GM21381 (cell line): ENCODE results near the gene HSD11B1L.

Experiments
- ATAC-seq: cut with Tn5 transposase; IDR thresholded peaks from one replicate; pipeline ENCODE4 v1.9.1; 2021; ENCODE audit warnings: mild to moderate bottlenecking, moderate library complexity; ENCODE audit not compliant: unreplicated experiment

Gene HSD11B1L

GRCh38 chr19:5666921-5667610 is 13.8 kb upstream of the HSD11B1L start:
- no peak for ATAC-seq

GRCh38 chr19:5667751-5668271 is 13.0 kb upstream of the HSD11B1L start:
- no peak for ATAC-seq

GRCh38 chr19:5669212-5669611 is 11.6 kb upstream of the HSD11B1L start:
- no peak for ATAC-seq

GRCh38 chr19:5671600-5671999 is 9.2 kb upstream of the HSD11B1L start:
- no peak for ATAC-seq

GRCh38 chr19:5672708-5673459 is 7.9 kb upstream of the HSD11B1L start:
- ATAC-seq, result no peak

- ATAC-seq, result no peak
Measured at GRCh38 chr19:5673752-5674151, 7.1 kb upstream of the HSD11B1L start.

- no peak for ATAC-seq
Measured at GRCh38 chr19:5674714-5675113, 6.1 kb upstream of the HSD11B1L start.

- ATAC-seq, result no peak
Measured at GRCh38 chr19:5676105-5676771, 4.6 kb upstream of the HSD11B1L start.

- no peak for ATAC-seq
Measured at GRCh38 chr19:5676772-5677105, 4.1 kb upstream of the HSD11B1L start.

- no peak for ATAC-seq
Measured at GRCh38 chr19:5677136-5677535, 3.7 kb upstream of the HSD11B1L start.

GRCh38 chr19:5677580-5677979 is 3.2 kb upstream of the HSD11B1L start:
- no peak for ATAC-seq

- no peak for ATAC-seq
Measured at GRCh38 chr19:5678071-5678718, 2.6 kb upstream of the HSD11B1L start.

GRCh38 chr19:5679289-5680083 is 1.3 kb upstream of the HSD11B1L start:
- no peak for ATAC-seq

- ATAC-seq, result no peak
Measured at GRCh38 chr19:5680084-5680436, 767 bp upstream of the HSD11B1L start.

- no peak for ATAC-seq
Measured at GRCh38 chr19:5681391-5682106, 722 bp downstream of the HSD11B1L start.

- no peak for ATAC-seq
Measured at GRCh38 chr19:5682107-5682482, 1.3 kb downstream of the HSD11B1L start.

- no peak for ATAC-seq
Measured at GRCh38 chr19:5683177-5683886, 2.5 kb downstream of the HSD11B1L start.

- ATAC-seq, result no peak
Measured at GRCh38 chr19:5684694-5685430, 4.0 kb downstream of the HSD11B1L start.

GRCh38 chr19:5686326-5686646 is 5.5 kb downstream of the HSD11B1L start:
- no peak for ATAC-seq
